M059J (cell line): ENCODE data around the gene ANO3. TPM values are rescaled to one million over a fixed set of nuclear protein-coding genes. Genes with fewer than 3 reads are reported as not detected.

ENCODE experiments used
- DNase-seq: peaks from one replicate; pipeline ENCODE4 v3.0.0-alpha.2; 2012; ENCODE audit warnings: low read depth
- total RNA-seq: library from RNA; depleted of rRNA; stranded (reverse); fragments of >200 nt; shearing (Covaris generic); gene quantifications from 2 replicates; pipeline ENCODE4 v1.2.3, GENCODE V29; 2014

ANO3 gene
- total RNA-seq, 1 experiment from 2014 or later: 0.30 TPM

- DNase-seq: no peak
Observed at GRCh38 chr11:26493616-26494015, 161.7 kb downstream of the ANO3 start.

GRCh38 chr11:26507229-26507628 lies 175.3 kb downstream of the ANO3 start:
- DNase-seq: no peak

- no peak for DNase-seq
Observed at GRCh38 chr11:26510164-26510563, 178.2 kb downstream of the ANO3 start.

- DNase-seq: no peak
Observed at GRCh38 chr11:26510756-26511155, 178.8 kb downstream of the ANO3 start.

- DNase-seq: no peak
Observed at GRCh38 chr11:26512196-26512595, 180.3 kb downstream of the ANO3 start.

- DNase-seq: no peak
Observed at GRCh38 chr11:26519469-26519868, 187.5 kb downstream of the ANO3 start.

GRCh38 chr11:26522912-26523610 lies 191.1 kb downstream of the ANO3 start:
- peak; percentile 64 for DNase-seq

GRCh38 chr11:26527685-26528084 lies 195.8 kb downstream of the ANO3 start:
- DNase-seq: no peak

- no peak for DNase-seq
Observed at GRCh38 chr11:26537341-26537740, 205.4 kb downstream of the ANO3 start.

- DNase-seq: no peak
Observed at GRCh38 chr11:26539517-26539916, 207.6 kb downstream of the ANO3 start.

- DNase-seq: no peak
Observed at GRCh38 chr11:26541870-26542269, 209.9 kb downstream of the ANO3 start.

- DNase-seq: no peak
Observed at GRCh38 chr11:26549176-26549575, 217.2 kb downstream of the ANO3 start.

- no peak for DNase-seq
Observed at GRCh38 chr11:26550022-26550421, 218.1 kb downstream of the ANO3 start.

- DNase-seq: no peak
Observed at GRCh38 chr11:26551186-26551801, 219.4 kb downstream of the ANO3 start.

GRCh38 chr11:26553182-26553581 lies 221.3 kb downstream of the ANO3 start:
- DNase-seq: no peak

- no peak for DNase-seq
Observed at GRCh38 chr11:26554455-26554854, 222.5 kb downstream of the ANO3 start.

- DNase-seq: no peak
Observed at GRCh38 chr11:26556582-26556981, 224.7 kb downstream of the ANO3 start.

- DNase-seq: no peak
Observed at GRCh38 chr11:26557666-26558065, 225.7 kb downstream of the ANO3 start.

- DNase-seq: no peak
Observed at GRCh38 chr11:26558190-26558589, 226.3 kb downstream of the ANO3 start.

- DNase-seq: no peak
Observed at GRCh38 chr11:26569646-26570045, 237.7 kb downstream of the ANO3 start.

GRCh38 chr11:26571861-26572654 lies 240.1 kb downstream of the ANO3 start, which contains the start of gene MUC15:
Gene MUC15, minus strand, starts transcription at chr11:26572263. Its CDS starts 5,169 bp downstream, at chr11:26567094.
- no peak for DNase-seq

GRCh38 chr11:26572770-26573402 lies 241.0 kb downstream of the ANO3 start:
- no peak for DNase-seq
